Measurements from ENCODE around the gene EME1.
A peak's percentile ranks its signal among the peaks of the same experiment; 100 is the strongest.

Gene EME1

DNA sequence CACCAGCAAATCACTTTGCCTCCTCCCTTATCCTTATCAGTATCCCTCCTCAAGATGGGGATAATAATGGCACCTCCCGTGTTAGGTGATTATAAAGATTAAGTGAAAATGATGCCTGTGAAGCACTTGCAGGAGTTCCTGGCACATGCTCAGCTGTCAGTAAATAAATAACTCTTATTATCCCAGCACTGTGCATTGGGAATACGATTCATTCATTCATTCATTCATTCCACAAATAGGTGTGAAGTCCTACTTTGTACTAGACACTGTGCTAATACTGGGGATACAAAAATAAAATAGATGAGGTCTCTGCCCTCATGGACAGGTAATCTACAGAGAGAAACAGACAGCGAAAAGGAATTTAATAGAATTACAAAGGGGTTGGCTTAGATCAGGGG is 25.1 kb upstream of the EME1 start:
- H3K4me3 ChIP-seq (ENCODE audit: low read depth, low read length), result no peak overlapping the region
- H3K4me1 ChIP-seq, result peaks cover 3% of the 10 kb centered on the region; the same call in 1 of the 2 replicates
- H3K27me3 ChIP-seq, result peaks cover 3% of the 10 kb centered on the region; the same call in 1 of the 2 replicates
- no peak for DNase-seq
- H3K9me3 ChIP-seq, result no peaks in the 10 kb centered on the region
- H3K36me3 ChIP-seq, result no peaks in the 10 kb centered on the region
- no peak for TF ChIP-seq CTCF (IDR thresholded peaks at IDR 0.05; ENCODE audit: low read depth, low read length)

- peaks cover 3% of the 10 kb centered on the region; the same call in 1 of the 2 replicates for H3K4me1 ChIP-seq
- H3K27me3 ChIP-seq, result peaks cover 3% of the 10 kb centered on the region; the same call in 1 of the 2 replicates
- no peak for DNase-seq
- H3K9me3 ChIP-seq, result no peaks in the 10 kb centered on the region
- no peak for TF ChIP-seq CTCF (IDR thresholded peaks at IDR 0.05; ENCODE audit: low read depth, low read length)
- H3K4me3 ChIP-seq (ENCODE audit: low read depth, low read length), result no peak overlapping the region
- peaks cover under 1% of the 10 kb centered on the region; the same call in 1 of the 2 replicates for H3K36me3 ChIP-seq
Observed at GRCh38 chr17:50348522-50349242, 24.3 kb upstream of the EME1 start.

GRCh38 chr17:50349243-50349600 is 23.8 kb upstream of the EME1 start:
- no peak for DNase-seq
- Histone ChIP-seq H3K4me3 (ENCODE audit: low read depth, low read length) (no peak overlapping the region), H3K4me1 (peaks cover 3% of the 10 kb centered on the region; the same call in 1 of the 2 replicates), H3K36me3 (peaks cover 5% of the 10 kb centered on the region; the same call in 1 of the 2 replicates), H3K27me3 (peaks cover 3% of the 10 kb centered on the region; the same call in 1 of the 2 replicates), H3K9me3 (no peaks in the 10 kb centered on the region)
- no peak for TF ChIP-seq CTCF (IDR thresholded peaks at IDR 0.05; ENCODE audit: low read depth, low read length)

DNA sequence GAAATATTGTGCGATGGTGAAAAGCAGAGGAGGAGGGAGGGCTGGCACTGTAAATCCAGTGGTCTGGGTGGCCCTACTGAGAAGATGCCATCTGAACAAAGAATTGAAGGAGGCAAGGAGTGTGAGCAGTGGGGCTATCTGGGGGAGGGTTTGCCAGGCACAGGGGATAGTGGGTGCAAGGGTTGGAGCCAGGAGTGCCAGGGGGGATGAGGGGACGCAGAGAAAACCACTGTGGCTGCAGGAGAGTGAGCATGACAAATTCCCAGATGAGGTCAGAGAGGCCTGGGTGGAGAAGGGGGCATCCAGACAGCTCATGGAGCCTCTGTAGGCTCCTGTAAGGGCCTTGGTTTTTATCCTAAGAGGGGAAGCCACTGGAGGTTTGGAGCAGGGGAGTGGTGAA is 22.3 kb upstream of the EME1 start:
- Histone ChIP-seq H3K4me3 (ENCODE audit: low read depth, low read length) (no peak overlapping the region), H3K27me3 (no peaks in the 10 kb centered on the region), H3K9me3 (no peaks in the 10 kb centered on the region), H3K36me3 (peaks cover 15% of the 10 kb centered on the region), H3K4me1 (no peaks in the 10 kb centered on the region)
- no peak for DNase-seq
- TF ChIP-seq CTCF (IDR thresholded peaks at IDR 0.05; ENCODE audit: low read depth, low read length), result no peak

GRCh38 chr17:50352072-50352692 is 20.8 kb upstream of the EME1 start:
- H3K4me3 ChIP-seq (ENCODE audit: low read depth, low read length), result no peak overlapping the region
- no peaks in the 10 kb centered on the region for H3K27me3 ChIP-seq
- peak; percentile 49 for DNase-seq
- no peak for TF ChIP-seq CTCF (IDR thresholded peaks at IDR 0.05; ENCODE audit: low read depth, low read length)
- H3K36me3 ChIP-seq, result peaks cover 29% of the 10 kb centered on the region
- no peaks in the 10 kb centered on the region for H3K9me3 ChIP-seq
- no peaks in the 10 kb centered on the region for H3K4me1 ChIP-seq
